GM21515 (cell line): Measurements from ENCODE around the gene CARD8.
"Not testable (repeated sequence)": the region's sequence is repeated elsewhere in the genome, so short reads cannot be mapped to it uniquely, and the experiment has no call there.

Source experiments
- ATAC-seq: cut with Tn5 transposase; IDR thresholded peaks from one replicate; pipeline ENCODE4 v1.9.1; 2021; ENCODE audit not compliant: unreplicated experiment

CARD8 gene

GRCh38 chr19:48265326-48265725, 9.6 kb upstream of the CARD8 start:
- not testable (repeated sequence) for ATAC-seq

GRCh38 chr19:48260359-48260714, 4.6 kb upstream of the CARD8 start:
- not testable (repeated sequence) for ATAC-seq

DNA sequence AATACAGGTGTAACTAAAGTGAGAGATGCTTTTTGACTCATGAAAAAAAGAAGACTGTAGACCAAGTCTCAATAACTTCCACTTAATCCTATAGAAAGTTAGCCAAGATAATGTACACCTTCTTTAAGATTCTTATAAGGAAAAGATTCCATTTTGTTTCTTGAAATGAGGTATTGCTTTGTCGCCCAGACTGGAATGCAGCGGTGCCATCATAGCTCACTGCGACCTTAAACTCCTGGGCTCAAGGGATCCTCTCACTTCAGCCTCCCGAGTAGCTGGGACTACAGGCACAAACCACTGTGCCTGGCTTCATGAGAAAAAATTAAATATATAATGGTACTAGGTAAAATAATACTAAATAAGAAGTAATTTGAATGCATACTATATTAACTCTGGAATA, 3.3 kb upstream of the CARD8 start:
- not testable (repeated sequence) for ATAC-seq

- ATAC-seq = no peak
Observed at GRCh38 chr19:48258350-48258749, 2.6 kb upstream of the CARD8 start.

- ATAC-seq = no peak
Observed at GRCh38 chr19:48254529-48254970, 1.2 kb downstream of the CARD8 start.

GRCh38 chr19:48253999-48254398, 1.7 kb downstream of the CARD8 start:
- no peak for ATAC-seq

DNA sequence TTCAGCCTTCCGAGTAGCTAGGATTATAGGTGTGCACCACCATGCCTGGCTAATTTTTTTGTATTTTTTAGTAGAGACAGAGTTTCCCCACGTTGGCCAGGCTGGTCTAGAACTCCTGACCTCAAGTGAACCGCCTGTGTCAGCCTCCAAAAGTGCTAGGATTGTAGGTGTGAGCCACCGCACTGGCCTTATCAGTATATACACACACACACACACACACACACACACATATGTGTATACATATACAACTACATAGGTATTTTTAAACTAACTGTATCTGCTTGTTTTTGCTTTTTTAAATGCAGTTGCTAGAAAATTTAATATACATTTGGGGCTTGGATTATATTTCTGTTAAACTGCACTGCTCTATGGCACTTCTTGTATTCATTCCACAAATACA, 3.1 kb downstream of the CARD8 start:
- ATAC-seq = no peak

DNA sequence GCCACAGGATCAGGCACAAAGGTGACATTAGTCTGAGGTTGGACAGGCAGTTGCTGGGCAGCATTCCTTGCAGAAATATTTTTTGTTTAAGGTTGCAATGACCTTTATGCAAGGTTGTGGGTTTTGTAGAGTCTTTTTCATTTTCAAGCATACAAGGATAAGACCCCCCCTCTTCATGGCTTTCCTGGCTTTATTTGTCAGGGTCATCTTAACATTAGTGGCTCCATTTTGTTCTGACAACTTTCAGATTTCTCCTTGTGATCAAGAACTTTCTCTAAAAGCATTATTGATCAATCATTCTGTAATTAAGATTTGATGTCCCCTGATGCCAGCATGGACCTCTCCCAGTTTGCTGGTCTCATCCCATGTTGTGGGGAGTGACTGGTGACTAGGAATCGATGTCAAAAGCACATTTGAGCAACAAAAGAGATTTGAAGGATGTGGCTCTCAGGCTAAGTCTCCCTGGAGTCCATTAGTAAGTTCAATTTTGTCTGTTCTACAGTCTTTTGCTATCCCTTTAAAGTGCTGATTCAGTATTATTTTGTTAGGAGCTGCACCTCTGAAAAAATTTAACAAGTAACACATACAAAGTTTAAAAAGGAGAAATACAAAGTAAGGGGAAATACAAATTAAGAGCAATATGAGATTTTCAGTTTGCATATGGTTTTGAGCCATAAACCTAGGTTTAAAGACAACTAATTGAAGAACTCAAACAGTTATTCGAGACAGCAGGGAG, 5.3 kb downstream of the CARD8 start:
- ATAC-seq = no peak

- ATAC-seq = peak; percentile 81
Observed at GRCh38 chr19:48249502-48250014, 6.2 kb downstream of the CARD8 start.

GRCh38 chr19:48248081-48248833, 7.5 kb downstream of the CARD8 start:
- ATAC-seq = no peak

- ATAC-seq = no peak
Observed at GRCh38 chr19:48247212-48247611, 8.5 kb downstream of the CARD8 start.

- ATAC-seq = no peak
Observed at GRCh38 chr19:48246101-48246500, 9.6 kb downstream of the CARD8 start.

DNA sequence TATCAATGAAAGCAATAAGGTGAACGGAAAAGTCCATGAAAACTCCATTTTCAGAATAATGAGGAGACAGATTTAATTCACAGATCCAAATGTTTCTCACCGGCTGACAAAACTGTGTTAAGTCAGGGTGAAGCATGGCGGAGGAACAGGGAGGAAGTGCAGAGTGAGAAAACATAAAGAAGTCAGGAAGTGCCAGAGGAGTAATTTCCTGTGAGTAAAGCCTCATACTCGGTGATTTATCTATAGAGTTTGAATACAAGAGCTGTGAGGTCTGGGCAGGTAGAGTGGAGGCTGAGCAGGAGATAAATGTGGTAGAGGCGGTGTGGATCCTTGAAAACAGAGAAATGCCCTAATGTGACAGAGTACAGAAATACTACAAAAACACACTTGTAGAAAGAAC, 11.4 kb downstream of the CARD8 start:
- ATAC-seq = no peak

DNA sequence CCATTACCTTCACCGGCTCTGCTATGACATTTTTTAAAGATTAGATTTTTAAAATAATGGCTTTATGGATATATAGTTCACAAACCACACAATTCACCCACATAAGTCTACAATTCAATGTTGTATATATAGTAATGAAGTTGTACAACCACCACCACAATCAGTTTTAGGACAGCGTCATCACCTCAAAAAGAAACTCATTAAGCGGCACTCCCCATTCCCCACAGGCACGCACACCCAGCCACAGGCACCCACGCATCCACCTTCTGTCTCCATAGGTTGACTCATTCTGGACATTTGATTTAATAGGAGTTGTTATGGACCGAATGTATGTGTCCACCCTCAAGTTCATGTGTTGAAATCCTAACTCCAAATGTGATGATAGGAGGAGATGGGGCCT, 13.9 kb downstream of the CARD8 start:
- not testable (repeated sequence) for ATAC-seq

DNA sequence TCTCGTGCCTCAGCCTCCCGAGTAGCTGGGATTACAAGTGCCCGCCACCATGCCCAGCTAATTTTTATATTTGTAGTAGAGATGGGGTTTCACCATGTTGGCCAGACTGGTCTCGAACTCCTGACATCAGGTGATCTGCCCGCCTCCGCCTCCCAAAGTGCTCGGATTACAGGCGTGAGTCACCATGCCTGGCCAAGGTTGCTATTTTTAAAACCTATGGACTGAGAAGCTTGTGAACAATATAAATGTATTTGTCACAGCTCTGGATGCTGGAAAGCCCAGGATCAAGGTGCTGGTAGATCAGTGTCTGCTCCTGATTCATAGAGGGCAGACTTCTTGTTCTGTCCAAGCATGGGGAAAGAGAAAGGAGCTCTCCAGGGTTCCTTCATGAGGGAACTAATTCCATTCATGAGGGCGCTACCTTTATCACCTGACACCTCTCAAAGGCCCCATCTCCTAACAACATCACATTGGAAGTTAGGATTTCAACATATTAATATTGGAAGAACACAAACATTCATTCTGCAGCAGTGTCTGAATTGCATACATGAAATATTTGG, 16.1 kb downstream of the CARD8 start:
- no peak for ATAC-seq

DNA sequence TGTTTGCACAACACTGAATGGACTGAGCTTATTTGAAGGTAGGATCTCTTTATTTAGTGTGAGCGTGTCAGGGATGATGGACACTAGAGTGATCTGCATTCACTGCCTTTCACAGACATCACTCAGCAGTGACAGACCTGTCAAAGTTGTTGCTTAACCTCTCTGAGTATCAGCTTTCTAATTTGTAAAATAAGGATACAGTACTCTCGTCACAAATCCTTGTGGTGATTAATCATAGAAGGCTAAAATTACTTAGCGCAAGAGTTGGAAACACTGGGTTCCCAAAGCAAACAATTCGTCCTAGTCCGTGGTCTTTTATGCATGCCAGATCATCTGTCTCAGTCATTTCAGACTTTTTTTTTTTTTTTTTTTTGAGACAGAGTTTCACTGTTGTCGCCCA, 16.6 kb downstream of the CARD8 start:
- ATAC-seq = no peak

DNA sequence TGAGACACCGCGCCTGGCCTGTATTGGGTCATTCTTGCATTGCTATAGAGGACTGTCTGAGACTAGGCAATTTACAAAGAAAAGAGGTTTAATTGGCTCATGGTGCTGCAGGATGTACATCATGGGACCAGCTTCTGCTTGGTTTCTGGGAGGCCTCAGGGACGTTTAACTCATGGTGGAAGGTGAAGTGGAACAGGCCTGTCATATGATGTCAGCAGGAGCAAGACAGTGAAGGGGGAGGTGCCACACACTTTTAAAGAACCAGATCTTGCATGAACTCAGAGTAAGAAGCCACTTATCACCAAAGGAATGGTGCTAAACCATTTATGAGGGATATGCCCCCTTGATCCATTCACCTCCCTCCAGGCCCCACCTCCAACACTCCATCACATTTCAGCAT, 18.7 kb downstream of the CARD8 start:
- ATAC-seq = no peak

- ATAC-seq = no peak
Observed at GRCh38 chr19:48230555-48231129, 25.1 kb downstream of the CARD8 start.

DNA sequence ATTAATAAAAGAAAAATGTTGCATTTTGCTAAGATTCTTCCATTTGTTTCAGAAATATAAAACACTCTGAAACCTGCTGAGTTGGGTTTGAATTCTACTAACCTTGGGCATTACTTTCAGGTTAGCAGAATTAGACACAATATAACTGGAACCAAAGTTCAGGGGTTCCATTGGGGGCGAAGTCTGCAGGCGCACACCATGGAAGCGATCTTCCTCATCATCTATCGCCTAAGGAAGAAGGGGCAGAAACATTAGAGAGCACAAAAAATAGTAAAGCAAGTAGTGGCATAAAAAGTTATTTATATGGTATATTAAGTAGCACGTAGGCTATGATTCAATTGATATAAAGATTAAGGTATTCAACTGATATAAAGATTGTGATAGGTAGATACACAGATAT, 34.1 kb downstream of the CARD8 start:
- no peak for ATAC-seq

DNA sequence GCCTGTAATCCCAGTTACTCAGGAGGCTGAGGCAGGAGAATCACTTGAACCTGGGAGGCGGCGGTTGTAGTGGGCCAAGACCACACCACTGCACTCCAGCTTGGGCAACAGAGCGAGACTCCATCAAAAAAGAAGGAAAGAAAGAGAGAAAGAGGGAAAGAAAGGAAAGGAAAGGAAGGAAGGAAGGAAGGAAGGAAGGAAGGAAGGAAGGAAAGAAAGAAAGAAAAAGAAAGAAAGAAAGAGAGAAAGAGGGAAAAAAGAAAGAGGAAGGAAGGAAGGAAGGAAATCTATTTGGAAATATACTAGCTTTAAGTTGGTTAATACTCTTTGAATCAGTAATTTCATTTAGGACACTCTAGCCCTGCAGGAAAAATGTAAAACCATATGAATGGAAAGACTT, 34.9 kb downstream of the CARD8 start:
- ATAC-seq = not testable (repeated sequence)

GRCh38 chr19:48218997-48219396, 36.7 kb downstream of the CARD8 start:
- ATAC-seq = no peak

DNA sequence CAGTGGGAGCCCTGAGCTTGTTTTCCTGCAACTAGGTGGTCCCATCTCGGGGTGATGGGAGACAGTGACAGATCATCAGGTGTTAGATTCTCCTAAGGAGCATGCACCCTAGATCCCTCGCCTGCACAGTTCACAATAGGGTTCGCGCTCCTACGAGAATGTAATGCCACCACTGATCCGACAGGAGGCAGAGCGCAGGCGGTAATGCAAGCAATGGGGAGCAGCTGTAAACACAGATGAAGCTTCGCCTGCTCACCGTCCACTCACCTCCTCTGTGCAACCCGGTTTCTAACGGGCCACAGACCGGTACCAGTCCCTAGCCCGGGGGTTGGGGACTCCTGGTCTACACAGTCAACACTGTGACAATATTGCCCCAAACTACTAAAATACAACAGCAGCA, 38.8 kb downstream of the CARD8 start:
- ATAC-seq = no peak
